HG02642 (cell line): ENCODE measurements around the gene RELN.
"Not testable (repeated sequence)": the region's sequence is repeated elsewhere in the genome, so short reads cannot be mapped to it uniquely, and the experiment has no call there.

ENCODE experiments used
- ATAC-seq: cut with Tn5 transposase; IDR thresholded peaks from one replicate; pipeline ENCODE4 v1.9.1; 2021; ENCODE audit warnings: mild to moderate bottlenecking; ENCODE audit not compliant: unreplicated experiment, poor library complexity

RELN gene

DNA sequence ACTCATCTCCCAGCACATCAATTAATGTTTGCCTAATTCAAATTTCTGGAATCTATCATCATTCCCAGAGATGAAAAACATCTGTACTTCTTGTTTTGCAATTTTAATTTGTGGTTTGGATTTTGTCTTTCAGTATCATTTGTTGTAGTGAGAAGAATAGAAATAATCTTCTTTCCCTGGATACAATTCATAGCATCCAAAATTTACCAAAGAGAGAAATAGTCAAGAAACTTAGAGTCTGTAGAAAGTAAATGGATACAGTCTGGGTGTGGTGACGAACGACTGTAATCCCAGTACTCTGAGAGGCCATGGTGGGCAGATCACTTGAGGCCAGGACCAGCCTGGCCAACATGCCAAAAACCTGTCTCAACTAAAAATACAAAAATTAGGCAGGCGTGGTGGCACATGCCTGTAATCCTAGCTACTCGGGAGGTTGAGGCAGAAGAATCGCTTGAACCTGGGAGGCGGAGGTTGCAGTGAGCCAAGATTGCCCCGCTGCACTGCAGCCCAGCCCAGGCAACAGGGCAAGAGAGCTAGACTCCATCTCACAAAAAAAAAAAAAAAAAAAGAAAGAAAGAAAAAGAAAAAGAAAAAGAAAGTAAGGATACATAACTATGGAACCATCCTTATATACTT, 193.0 kb downstream of the RELN start:
- no peak for ATAC-seq

DNA sequence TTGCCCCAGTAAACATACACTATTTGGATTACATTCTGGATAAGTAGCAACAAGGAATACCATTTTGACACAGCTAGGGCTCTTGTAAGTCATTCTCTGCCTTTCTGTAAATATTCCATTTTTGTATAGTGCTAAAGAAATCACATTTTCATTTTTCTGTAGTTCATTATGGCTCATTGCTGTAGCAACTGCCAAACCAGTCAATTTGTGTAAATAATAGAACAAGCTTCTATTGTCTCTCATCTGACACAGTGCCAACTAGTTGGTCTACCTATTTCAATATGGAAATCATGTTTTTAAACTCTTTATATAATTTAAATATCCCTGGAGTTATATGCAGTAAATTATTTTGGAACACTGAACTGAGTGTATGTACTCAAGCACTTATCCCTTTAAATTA, 193.7 kb downstream of the RELN start:
- ATAC-seq = no peak

DNA sequence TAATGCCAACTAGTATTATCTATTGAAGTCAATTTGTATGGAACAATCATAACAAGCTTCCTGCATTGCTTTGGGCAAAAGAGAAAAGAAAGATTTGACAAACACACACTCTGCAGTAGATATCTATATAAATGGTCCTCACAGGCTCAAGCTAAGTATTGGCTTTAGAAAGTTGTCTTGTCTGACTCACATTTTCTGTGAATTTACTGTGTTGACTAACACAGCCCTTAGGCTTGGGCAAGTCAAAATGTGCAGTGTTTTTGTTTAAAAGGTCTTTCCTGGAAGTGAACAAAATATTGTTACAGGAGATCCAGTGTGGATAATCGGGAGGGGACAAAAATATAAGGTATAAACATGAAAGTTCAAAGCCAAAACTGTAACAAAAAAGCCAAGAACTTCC, 194.4 kb downstream of the RELN start:
- ATAC-seq = no peak

DNA sequence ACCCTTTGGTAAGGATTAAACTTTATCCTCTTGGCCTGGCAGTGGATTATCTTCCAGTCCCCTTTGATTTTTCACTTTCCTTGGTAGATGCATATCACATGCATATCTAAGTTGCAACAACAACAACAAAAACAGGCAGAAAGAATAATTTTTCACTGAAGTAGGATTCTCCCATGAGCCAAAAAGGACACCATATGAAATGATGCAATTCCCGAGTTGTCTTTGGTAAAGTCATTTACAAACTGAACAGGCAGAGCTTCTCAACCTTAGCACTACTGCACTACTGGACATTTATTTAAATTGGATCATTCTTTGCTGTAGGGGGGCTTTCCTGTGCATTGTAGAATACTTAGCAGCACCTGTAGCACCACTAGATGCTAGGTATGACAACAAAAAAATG, 195.0 kb downstream of the RELN start:
- ATAC-seq = no peak

DNA sequence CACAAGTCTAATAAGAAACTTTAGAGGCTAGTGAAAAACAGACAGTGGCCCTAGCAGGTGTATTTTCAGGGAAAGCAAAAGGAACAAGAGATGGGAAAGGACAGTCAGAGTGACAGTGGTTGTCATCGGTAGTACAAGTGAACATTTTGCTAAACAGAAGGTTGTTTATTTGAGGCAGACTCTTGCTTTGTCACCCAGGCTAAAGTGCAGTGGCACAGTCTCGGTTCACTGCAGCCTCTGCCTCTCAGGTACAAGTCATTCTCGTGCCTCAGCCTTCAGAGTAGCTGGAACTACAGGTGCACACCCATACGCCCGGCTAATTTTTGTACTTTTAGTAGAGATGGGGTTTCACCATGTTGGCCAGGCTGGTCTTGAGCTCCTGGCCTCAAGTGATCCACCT, 195.8 kb downstream of the RELN start:
- no peak for ATAC-seq

GRCh38 chr7:103791894-103792293, 197.6 kb downstream of the RELN start:
- ATAC-seq = no peak

- not testable (repeated sequence) for ATAC-seq
These were observed 202.4 kb downstream of the RELN start for GRCh38 chr7:103787041-103787440.

GRCh38 chr7:103784646-103785286, 204.7 kb downstream of the RELN start:
- ATAC-seq = no peak

GRCh38 chr7:103781409-103781808, 208.0 kb downstream of the RELN start:
- no peak for ATAC-seq

- ATAC-seq = not testable (repeated sequence)
These were observed 208.9 kb downstream of the RELN start for GRCh38 chr7:103780561-103780960.

- ATAC-seq = no peak
These were observed 212.0 kb downstream of the RELN start for GRCh38 chr7:103777440-103777839.

GRCh38 chr7:103773726-103774125, 215.7 kb downstream of the RELN start:
- no peak for ATAC-seq

GRCh38 chr7:103772171-103772773, 217.2 kb downstream of the RELN start:
- no peak for ATAC-seq

- ATAC-seq = no peak
These were observed 218.2 kb downstream of the RELN start for GRCh38 chr7:103771294-103771693.

- ATAC-seq = no peak
These were observed 222.8 kb downstream of the RELN start for GRCh38 chr7:103766660-103767059.

DNA sequence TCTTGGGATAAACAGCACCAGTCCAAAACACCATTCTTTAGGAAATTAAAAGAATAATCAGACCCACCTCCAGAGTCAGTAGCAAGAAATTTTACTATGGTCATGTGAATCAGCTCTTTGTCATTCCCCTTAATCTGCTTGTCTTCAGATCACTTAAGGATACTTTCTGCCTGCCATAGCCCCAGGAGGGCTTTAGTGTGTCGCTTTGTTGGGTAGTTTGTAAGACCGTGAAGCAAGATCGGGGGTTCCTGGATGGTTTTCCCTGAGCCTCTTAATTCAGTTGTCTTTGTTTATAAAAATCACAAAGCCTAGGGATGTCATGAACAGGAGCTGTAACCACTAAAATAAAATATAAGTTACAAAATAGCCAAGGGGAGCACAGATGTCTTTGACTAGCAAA, 223.6 kb downstream of the RELN start:
- ATAC-seq = no peak

DNA sequence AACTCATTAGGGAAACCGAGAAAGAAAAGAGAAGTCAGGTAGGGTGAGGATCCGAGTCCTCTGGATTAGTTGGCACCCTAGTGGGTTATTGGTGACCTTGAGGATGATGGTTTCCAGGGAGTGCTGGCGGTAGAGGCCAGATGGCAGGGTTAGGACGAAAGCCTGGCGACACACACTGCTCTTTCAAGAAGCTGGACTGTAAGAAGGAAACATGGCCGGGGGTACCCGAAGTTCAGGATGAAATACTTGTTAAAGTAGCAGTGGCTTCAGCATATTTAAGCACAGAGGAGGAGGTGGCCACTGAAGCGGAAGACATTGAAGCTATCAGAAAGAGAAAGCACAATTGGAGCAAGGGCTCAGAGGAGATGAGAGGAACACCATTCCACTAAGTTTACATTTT, 224.6 kb downstream of the RELN start:
- ATAC-seq = no peak

GRCh38 chr7:103762877-103763276, 226.6 kb downstream of the RELN start:
- ATAC-seq = no peak

DNA sequence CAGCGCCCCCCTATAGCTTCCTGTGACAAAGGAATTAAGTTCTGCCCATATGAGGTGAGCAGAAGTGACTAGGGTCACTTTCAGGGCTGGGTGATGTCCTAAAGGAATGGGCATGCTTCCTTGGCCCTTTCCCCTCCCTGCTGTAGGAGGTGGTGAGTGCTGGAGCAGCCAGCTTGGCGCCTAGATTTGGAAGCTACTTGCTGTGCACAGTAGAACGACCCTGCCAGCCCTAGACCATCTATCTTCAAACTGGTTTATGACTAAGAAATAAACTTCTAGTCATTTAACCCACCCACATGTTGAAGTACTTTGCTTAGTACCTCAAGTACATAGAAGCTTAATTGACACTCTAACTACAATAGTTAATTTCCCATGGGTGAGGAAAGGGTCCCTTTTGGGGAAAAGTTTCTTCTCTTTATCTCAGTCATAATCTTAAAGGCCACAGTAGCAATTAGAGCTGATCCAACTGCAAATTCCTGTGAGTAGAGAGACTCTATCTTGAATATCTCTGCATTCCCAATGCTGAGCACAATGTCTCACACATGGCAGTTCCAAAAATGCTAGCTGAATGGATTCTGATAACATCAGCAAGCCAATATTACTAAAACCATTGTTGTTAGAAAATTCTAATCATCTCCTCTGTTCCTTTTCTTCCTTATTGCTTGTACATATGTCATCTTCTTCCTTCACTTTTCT, 227.2 kb downstream of the RELN start:
- ATAC-seq = no peak

DNA sequence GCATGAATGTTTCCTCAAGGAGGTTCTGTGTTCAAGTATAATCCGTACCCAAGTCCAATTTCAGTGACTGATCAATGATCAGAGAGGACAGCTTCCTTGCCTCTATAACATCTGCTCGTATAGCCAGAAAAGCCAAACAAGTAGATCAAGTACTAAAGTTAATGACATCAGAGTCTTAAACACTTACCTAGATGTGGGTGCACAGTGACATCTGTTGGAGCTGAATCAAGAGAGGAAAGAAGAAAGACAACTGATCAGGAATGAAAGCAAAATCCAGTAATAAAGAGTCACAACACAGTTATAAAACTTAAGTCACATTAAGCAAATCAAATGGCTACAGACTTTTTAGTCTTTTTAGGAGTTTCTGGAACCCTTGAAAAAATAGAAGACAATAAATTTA, 236.5 kb downstream of the RELN start:
- ATAC-seq = no peak

DNA sequence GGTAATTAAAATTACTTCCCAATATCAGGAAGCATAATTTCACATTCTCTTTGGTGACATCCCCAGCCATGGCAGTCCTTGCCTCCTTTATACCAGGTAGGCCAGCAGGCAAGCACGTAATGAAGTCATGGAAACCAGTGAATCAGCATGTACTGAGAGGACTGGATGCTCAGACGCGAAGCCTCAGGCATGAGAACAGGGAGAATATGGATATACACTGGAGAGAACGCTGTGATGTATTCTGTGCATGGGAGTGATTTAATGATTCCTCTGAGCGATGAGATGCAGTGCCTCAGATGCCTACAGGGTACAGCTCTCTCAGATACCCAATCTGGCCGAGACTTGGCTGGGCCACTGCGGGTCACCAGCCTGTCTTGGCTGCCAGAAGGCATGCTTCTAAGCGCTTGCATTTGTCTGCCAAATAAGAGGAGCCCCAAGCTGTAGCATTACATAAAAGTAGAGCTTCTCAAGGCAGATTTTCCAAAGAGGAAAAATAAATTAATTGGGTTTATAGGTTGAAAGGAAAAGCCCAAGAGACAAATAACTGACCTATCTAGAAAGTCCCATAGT, 238.1 kb downstream of the RELN start:
- no peak for ATAC-seq
